Measurements from ENCODE around the gene PLEKHG7. TPM values are rescaled to one million over a fixed set of nuclear protein-coding genes. Genes with fewer than 3 reads are reported as not detected.
"Not testable (repeated sequence)": the region's sequence is repeated elsewhere in the genome, so short reads cannot be mapped to it uniquely, and the experiment has no call there.

Gene PLEKHG7
- total RNA-seq, 4 donors from 2014 or later, result 2.5 to 8.6 (median 4.3) TPM

GRCh38 chr12:92784797-92785562 is 82.2 kb downstream of the PLEKHG7 start:
- 81 to 90% methylated on average over 1 of the region's 1 CpG for WGBS, 2 donors (ENCODE audit: low coverage in 1 of 2)
- no peaks in the 10 kb centered on the region for H3K27me3 ChIP-seq
- in situ Hi-C loops (cut with MboI; ENCODE audit: low pct_ligation_motif_present in 1 of 4, low pct_unique_long_range_greater_than_20kb in 1 of 4, low sequenced_read_pairs in 3 of 4), result loop anchor here in 2 of 4 donors (25.0 kb wide), 1 partner anchor 627 kb away; no protein-coding TSS in a partner anchor
- DNase-seq, result no peak
- peaks cover 0 to 4% (median 2%) of the 10 kb centered on the region in 4 donors for H3K36me3 ChIP-seq
- intact Hi-C loops (cut with DNase I; ENCODE audit: low total_unique reads), result no loop called here
- TF ChIP-seq POLR2AphosphoS5 (IDR thresholded peaks at IDR 0.05) (no peak), EP300 (IDR thresholded peaks at IDR 0.05; ENCODE audit: low read depth) (no peak), POLR2A (IDR thresholded peaks at IDR 0.05) (no peak)
- TF ChIP-seq, protein P1, sequence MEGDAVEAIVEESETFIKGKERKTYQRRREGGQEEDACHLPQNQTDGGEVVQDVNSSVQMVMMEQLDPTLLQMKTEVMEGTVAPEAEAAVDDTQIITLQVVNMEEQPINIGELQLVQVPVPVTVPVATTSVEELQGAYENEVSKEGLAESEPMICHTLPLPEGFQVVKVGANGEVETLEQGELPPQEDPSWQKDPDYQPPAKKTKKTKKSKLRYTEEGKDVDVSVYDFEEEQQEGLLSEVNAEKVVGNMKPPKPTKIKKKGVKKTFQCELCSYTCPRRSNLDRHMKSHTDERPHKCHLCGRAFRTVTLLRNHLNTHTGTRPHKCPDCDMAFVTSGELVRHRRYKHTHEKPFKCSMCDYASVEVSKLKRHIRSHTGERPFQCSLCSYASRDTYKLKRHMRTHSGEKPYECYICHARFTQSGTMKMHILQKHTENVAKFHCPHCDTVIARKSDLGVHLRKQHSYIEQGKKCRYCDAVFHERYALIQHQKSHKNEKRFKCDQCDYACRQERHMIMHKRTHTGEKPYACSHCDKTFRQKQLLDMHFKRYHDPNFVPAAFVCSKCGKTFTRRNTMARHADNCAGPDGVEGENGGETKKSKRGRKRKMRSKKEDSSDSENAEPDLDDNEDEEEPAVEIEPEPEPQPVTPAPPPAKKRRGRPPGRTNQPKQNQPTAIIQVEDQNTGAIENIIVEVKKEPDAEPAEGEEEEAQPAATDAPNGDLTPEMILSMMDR (IDR thresholded peaks at IDR 0.05), result peak; percentile 35 to 68 (median 49)
- H3K9me3 ChIP-seq, result no peaks in the 10 kb centered on the region
- H3K4me3 ChIP-seq, result no peak overlapping the region
- H3K4me1 ChIP-seq, result peaks cover 0 to 4% (median 0%) of the 10 kb centered on the region in 4 donors
- H3K27ac ChIP-seq, result no peak overlapping the region

DNA sequence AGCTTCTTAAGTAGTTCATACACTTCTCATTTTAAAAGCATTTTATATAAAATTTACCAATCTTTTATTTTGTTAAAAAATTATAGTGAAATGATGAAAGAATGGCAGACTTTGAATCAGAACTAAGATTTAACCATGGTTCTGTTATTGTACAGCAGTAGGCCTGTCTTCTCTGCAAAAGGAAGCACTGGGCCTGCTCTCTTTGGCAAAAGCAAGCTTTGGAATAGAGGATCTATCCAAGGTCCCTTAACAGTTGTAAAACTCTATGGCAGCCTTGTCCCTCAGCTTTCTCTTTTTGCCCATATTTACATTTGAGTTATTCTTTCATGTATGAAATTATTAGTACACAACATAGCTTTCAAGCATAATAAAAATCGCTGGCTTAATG is 82.8 kb downstream of the PLEKHG7 start:
- in situ Hi-C loops (cut with MboI; ENCODE audit: low pct_ligation_motif_present in 1 of 4, low pct_unique_long_range_greater_than_20kb in 1 of 4, low sequenced_read_pairs in 3 of 4) (loop anchor here in 2 of 4 donors (25.0 kb wide), 1 partner anchor 627 kb away; no protein-coding TSS in a partner anchor), intact Hi-C loops (cut with DNase I; ENCODE audit: low total_unique reads) (no loop called here)
- Histone ChIP-seq H3K27ac (no peak overlapping the region), H3K36me3 (peaks cover 0 to 4% (median 0%) of the 10 kb centered on the region in 4 donors), H3K4me3 (no peak overlapping the region), H3K27me3 (no peaks in the 10 kb centered on the region), H3K9me3 (no peaks in the 10 kb centered on the region), H3K4me1 (peaks cover 0 to 4% (median 0%) of the 10 kb centered on the region in 4 donors)
- 79 to 92% methylated on average over 1 of the region's 1 CpG for WGBS, 2 donors (ENCODE audit: low coverage in 1 of 2)
- TF ChIP-seq, protein P1 (IDR thresholded peaks at IDR 0.05), result no peak
- no peak for TF ChIP-seq POLR2A (IDR thresholded peaks at IDR 0.05)
- no peak for TF ChIP-seq EP300 (IDR thresholded peaks at IDR 0.05; ENCODE audit: low read depth)
- no peak for TF ChIP-seq POLR2AphosphoS5 (IDR thresholded peaks at IDR 0.05)
- DNase-seq, result no peak

DNA sequence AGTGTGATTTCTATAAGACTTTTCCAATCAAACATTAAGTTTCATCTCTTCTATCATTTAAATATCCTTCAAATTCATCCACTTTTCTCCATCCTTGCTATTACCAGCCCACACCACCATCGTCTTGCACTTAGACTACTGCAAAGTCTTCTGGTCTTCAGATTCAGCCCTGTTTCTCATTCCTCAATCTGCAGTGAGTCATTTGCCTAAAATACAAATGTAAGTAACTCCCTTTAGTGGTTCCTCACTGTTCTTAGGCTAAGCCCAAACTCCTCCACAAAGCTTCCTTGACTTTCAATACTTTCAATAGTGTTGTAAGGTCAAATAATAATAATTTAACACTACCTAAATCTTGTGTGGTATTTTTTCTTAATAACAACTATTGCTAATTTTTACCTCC is 83.3 kb downstream of the PLEKHG7 start:
- WGBS, 2 donors (ENCODE audit: low coverage in 1 of 2), result 88 to 91% methylated on average over 1 of the region's 1 CpG

GRCh38 chr12:92794356-92794755 is 91.6 kb downstream of the PLEKHG7 start:
- H3K4me1 ChIP-seq, DNase-seq: not testable (repeated sequence)

More for the DNA sequence above, 83.3 kb downstream of the PLEKHG7 start:
- in situ Hi-C loops (cut with MboI; ENCODE audit: low pct_ligation_motif_present in 1 of 4, low pct_unique_long_range_greater_than_20kb in 1 of 4, low sequenced_read_pairs in 3 of 4) (loop anchor here in 2 of 4 donors (25.0 kb wide), 1 partner anchor 626 kb away; no protein-coding TSS in a partner anchor), intact Hi-C loops (cut with DNase I; ENCODE audit: low total_unique reads) (no loop called here)
- no peak for DNase-seq
- Histone ChIP-seq H3K36me3 (peaks cover 0 to 4% (median 0%) of the 10 kb centered on the region in 4 donors), H3K27ac (no peak overlapping the region), H3K9me3 (no peaks in the 10 kb centered on the region), H3K4me1 (peaks cover 0 to 4% (median 0%) of the 10 kb centered on the region in 4 donors), H3K4me3 (no peak overlapping the region), H3K27me3 (no peaks in the 10 kb centered on the region)
- TF ChIP-seq EP300 (IDR thresholded peaks at IDR 0.05; ENCODE audit: low read depth) (no peak), POLR2AphosphoS5 (IDR thresholded peaks at IDR 0.05) (no peak), POLR2A (IDR thresholded peaks at IDR 0.05) (no peak)
- TF ChIP-seq, protein P1 (IDR thresholded peaks at IDR 0.05), result no peak

More at GRCh38 chr12:92794356-92794755, 91.6 kb downstream of the PLEKHG7 start:
- H3K9me3 ChIP-seq; H3K4me3 ChIP-seq; H3K27me3 ChIP-seq; H3K27ac ChIP-seq; intact Hi-C loops (cut with DNase I; ENCODE audit: low total_unique reads): not testable (repeated sequence)
- in situ Hi-C loops (cut with MboI; ENCODE audit: low pct_ligation_motif_present in 1 of 4, low pct_unique_long_range_greater_than_20kb in 1 of 4, low sequenced_read_pairs in 3 of 4), result loop anchor here in 2 of 4 donors (25.0 kb wide), 1 partner anchor 618 kb away; no protein-coding TSS in a partner anchor
- peaks cover 0 to 29% (median 7%) of the 10 kb centered on the region in 4 donors for H3K36me3 ChIP-seq
- WGBS, 2 donors (ENCODE audit: low coverage in 1 of 2), result 85 to 90% methylated on average over 4 to 5 of the region's 5 CpGs

Measured in transverse colon (tissue), 4 donors.